Esophagus mucosa (tissue), 1 donor: ENCODE results near the gene LAMC2. TPM values are rescaled to one million over a fixed set of nuclear protein-coding genes. Genes with fewer than 3 reads are reported as not detected.
"Not testable (repeated sequence)": the region's sequence is repeated elsewhere in the genome, so short reads cannot be mapped to it uniquely, and the experiment has no call there.

Experiments
- ATAC-seq: fragments of 200-7000 bp; cut with Tn5 transposase; one replicate; pipeline ENCODE4 v1.9.1; 2020
- total RNA-seq: library from RNA; stranded (reverse); gene quantifications from one replicate; pipeline ENCODE4 v1.2.4, GENCODE V29; 2023
- donor health status: DM: yes; HTN: yes; CAD: no.

The LAMC2 gene
- total RNA-seq, 1 donor from 2014 or later = 15.9 TPM

GRCh38 chr1:183239793-183240525 lies 53.9 kb downstream of the LAMC2 start:
- ATAC-seq = no peak

- no peak for ATAC-seq
These were observed 54.4 kb downstream of the LAMC2 start for GRCh38 chr1:183240526-183240825.

GRCh38 chr1:183240853-183241252 lies 54.8 kb downstream of the LAMC2 start:
- not testable (repeated sequence) for ATAC-seq

GRCh38 chr1:183241471-183241870 lies 55.4 kb downstream of the LAMC2 start:
- ATAC-seq = no peak

- no peak for ATAC-seq
These were observed 56.5 kb downstream of the LAMC2 start for GRCh38 chr1:183242556-183242955.

- no peak for ATAC-seq
These were observed 57.3 kb downstream of the LAMC2 start for GRCh38 chr1:183243161-183244050.

GRCh38 chr1:183244466-183244865 lies 58.4 kb downstream of the LAMC2 start:
- no peak for ATAC-seq

- no peak for ATAC-seq
These were observed 59.3 kb downstream of the LAMC2 start for GRCh38 chr1:183245357-183245756.

GRCh38 chr1:183246436-183246835 lies 60.4 kb downstream of the LAMC2 start:
- ATAC-seq = no peak

GRCh38 chr1:183247066-183247465 lies 61.0 kb downstream of the LAMC2 start:
- ATAC-seq = no peak

- ATAC-seq = no peak
These were observed 61.4 kb downstream of the LAMC2 start for GRCh38 chr1:183247484-183247883.

GRCh38 chr1:183247931-183248330 lies 61.9 kb downstream of the LAMC2 start:
- no peak for ATAC-seq

GRCh38 chr1:183248989-183249691 lies 63.1 kb downstream of the LAMC2 start:
- ATAC-seq = no peak

GRCh38 chr1:183249941-183250452 lies 63.9 kb downstream of the LAMC2 start:
- no peak for ATAC-seq

- ATAC-seq = no peak
These were observed 65.3 kb downstream of the LAMC2 start for GRCh38 chr1:183251101-183251958.

GRCh38 chr1:183251959-183252450 lies 65.9 kb downstream of the LAMC2 start:
- no peak for ATAC-seq

GRCh38 chr1:183255073-183255472 lies 69.0 kb downstream of the LAMC2 start:
- ATAC-seq = no peak

GRCh38 chr1:183259924-183260323 lies 73.9 kb downstream of the LAMC2 start:
- no peak for ATAC-seq

GRCh38 chr1:183262628-183263200 lies 76.7 kb downstream of the LAMC2 start:
- no peak for ATAC-seq

GRCh38 chr1:183263886-183264602 lies 78.0 kb downstream of the LAMC2 start:
- no peak for ATAC-seq
